Esophagus (tissue), 2 donors: ENCODE measurements around the gene BGLAP. TPM values are rescaled to one million over a fixed set of nuclear protein-coding genes. Genes with fewer than 3 reads are reported as not detected.

Experiments
- H3K27ac ChIP-seq, 2 donors: one replicate each; pipeline ENCODE4 v1.5.1; 2013; ENCODE audit warnings: low read depth in 2 of 2, mild to moderate bottlenecking in 2 of 2, inconsistent platforms in 1 of 2, low read length in 1 of 2, moderate library complexity in 1 of 2
- H3K27me3 ChIP-seq, 2 donors: one replicate each; pipeline ENCODE4 v1.6.1; 2013; ENCODE audit warnings: low read length in 2 of 2, control low read depth in 1 of 2, mild to moderate bottlenecking in 1 of 2; ENCODE audit not compliant: insufficient read depth in 2 of 2, control insufficient read depth in 1 of 2
- H3K36me3 ChIP-seq, 2 donors: one replicate each; pipeline ENCODE4 v1.6.1; 2013; ENCODE audit warnings: low read length in 1 of 2; ENCODE audit not compliant: control insufficient read depth in 2 of 2, insufficient read depth in 2 of 2
- H3K4me1 ChIP-seq, 2 donors: one replicate each; pipeline ENCODE4 v1.6.1; 2013; ENCODE audit warnings: low read length in 1 of 2; ENCODE audit not compliant: control insufficient read depth in 2 of 2, insufficient read depth in 2 of 2
- H3K4me3 ChIP-seq, 2 donors: one replicate each; pipeline ENCODE4 v1.5.1; 2013; ENCODE audit warnings: low read length in 2 of 2, mild to moderate bottlenecking in 2 of 2, low read depth in 1 of 2, moderate library complexity in 1 of 2
- H3K9me3 ChIP-seq, 2 donors: one replicate each; pipeline ENCODE4 v1.6.1; 2013; ENCODE audit warnings: mild to moderate bottlenecking in 2 of 2, low read depth in 1 of 2, low read length in 1 of 2, moderate library complexity in 1 of 2; ENCODE audit not compliant: control insufficient read depth in 2 of 2, insufficient read depth in 1 of 2
- WGBS, 2 donors: extraction: QIAGEN DNeasy Blood & Tissue Kit; methylation state at CpG; one replicate each; pipeline ENCODE4 v1.1.7; 2013; 5-methylcytosine and 5-hydroxymethylcytosine counted together
- polyA plus RNA-seq, 2 donors: library from polyadenylated mRNA; stranded (reverse); fragments of 200-250 nt; gene quantifications; one replicate each; pipeline ENCODE4 v1.2.3, GENCODE V29; 2013
- donor health status: healthy with polysubstance abuse.
- donor health status: Bipolar disorder and iron deficiency.

Gene BGLAP
- polyA plus RNA-seq, 2 donors, result 0.41 to 0.81 TPM

DNA sequence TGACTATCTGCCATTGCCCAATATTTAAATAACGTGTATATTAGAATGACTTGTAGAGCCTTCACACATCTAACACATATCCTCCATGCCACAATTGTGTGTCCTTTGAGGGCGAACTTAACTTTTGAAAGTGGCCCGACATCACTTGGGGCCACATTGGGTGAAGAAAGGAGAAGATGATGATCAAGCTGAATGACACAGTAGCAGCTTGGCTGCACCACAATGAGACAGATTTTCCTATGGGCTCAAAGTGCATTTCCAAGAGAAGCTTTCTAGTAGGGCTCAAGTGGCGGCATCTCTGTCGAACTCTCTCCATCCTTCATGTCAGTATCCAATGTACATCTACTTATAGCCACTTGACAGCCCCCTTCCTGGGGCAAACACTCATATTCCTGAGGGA, 3.7 kb upstream of the BGLAP start:
- H3K36me3 ChIP-seq, result peaks cover 9 to 41% of the 10 kb centered on the region in 2 donors
- H3K27me3 ChIP-seq, result no peaks in the 10 kb centered on the region
- H3K9me3 ChIP-seq, result no peaks in the 10 kb centered on the region
- H3K4me1 ChIP-seq, result peaks cover 0 to 5% of the 10 kb centered on the region in 2 donors
- H3K27ac ChIP-seq, result no peak overlapping the region
- no peak overlapping the region for H3K4me3 ChIP-seq
- 94 to 98% methylated on average over 5 of the region's 5 CpGs for WGBS, 2 donors

- Histone ChIP-seq H3K27ac (peak overlapping the region in 1 of 2 donors; percentile 19), H3K27me3 (no peaks in the 10 kb centered on the region), H3K9me3 (peaks cover 0 to 2% of the 10 kb centered on the region in 2 donors), H3K36me3 (peaks cover 3 to 33% of the 10 kb centered on the region in 2 donors), H3K4me3 (no peak overlapping the region), H3K4me1 (peaks cover 2 to 19% of the 10 kb centered on the region in 2 donors)
- 42 to 60% methylated on average over 15 of the region's 15 CpGs for WGBS, 2 donors
Observed at GRCh38 chr1:156241311-156241811, 623 bp upstream of the BGLAP start.

GRCh38 chr1:156242738-156243137, 754 bp downstream of the BGLAP start:
- Histone ChIP-seq H3K4me1 (peaks cover 2 to 30% of the 10 kb centered on the region in 2 donors), H3K27ac (no peak overlapping the region), H3K27me3 (no peaks in the 10 kb centered on the region), H3K36me3 (peaks cover 0 to 30% of the 10 kb centered on the region in 2 donors), H3K9me3 (peaks cover 0 to 2% of the 10 kb centered on the region in 2 donors), H3K4me3 (no peak overlapping the region)
- 76 to 84% methylated on average over 10 of the region's 10 CpGs for WGBS, 2 donors

DNA sequence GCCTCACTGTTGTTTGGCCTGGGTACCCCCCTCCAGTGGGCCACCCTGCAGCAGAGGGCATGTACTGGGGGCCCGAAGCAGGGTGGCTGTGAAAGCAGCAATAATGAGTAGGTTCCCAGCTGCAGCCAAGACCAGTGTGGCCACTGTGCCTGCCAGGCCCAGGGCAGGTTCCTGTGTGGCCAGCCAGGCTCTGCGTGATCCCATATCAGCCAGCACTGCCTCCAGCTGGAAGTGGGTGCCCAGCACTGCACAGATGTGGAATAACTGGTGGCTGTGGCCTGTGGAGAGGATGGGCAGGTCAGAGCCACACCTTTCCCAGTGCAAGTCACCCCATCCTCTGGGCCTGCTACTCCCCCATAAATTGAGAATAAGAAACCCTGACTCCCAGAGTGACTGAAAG, 2.1 kb downstream of the BGLAP start:
- H3K27me3 ChIP-seq, result no peaks in the 10 kb centered on the region
- H3K9me3 ChIP-seq, result peaks cover 0 to 2% of the 10 kb centered on the region in 2 donors
- H3K27ac ChIP-seq, result no peak overlapping the region
- no peak overlapping the region for H3K4me3 ChIP-seq
- WGBS, 2 donors, result 83 to 92% methylated on average over 2 of the region's 2 CpGs
- H3K36me3 ChIP-seq, result peaks cover 2 to 24% of the 10 kb centered on the region in 2 donors
- H3K4me1 ChIP-seq, result peaks cover 2 to 36% of the 10 kb centered on the region in 2 donors

GRCh38 chr1:156244712-156245111, 2.7 kb downstream of the BGLAP start:
- no peaks in the 10 kb centered on the region for H3K27me3 ChIP-seq
- H3K27ac ChIP-seq, result no peak overlapping the region
- H3K36me3 ChIP-seq, result peaks cover 7 to 24% of the 10 kb centered on the region in 2 donors
- 81 to 84% methylated on average over 17 of the region's 17 CpGs for WGBS, 2 donors
- H3K9me3 ChIP-seq, result peaks cover 0 to 2% of the 10 kb centered on the region in 2 donors
- no peak overlapping the region for H3K4me3 ChIP-seq
- peaks cover 2 to 36% of the 10 kb centered on the region in 2 donors for H3K4me1 ChIP-seq

GRCh38 chr1:156245451-156246232, 3.7 kb downstream of the BGLAP start:
- Histone ChIP-seq H3K9me3 (peaks cover 0 to 2% of the 10 kb centered on the region in 2 donors), H3K27me3 (no peaks in the 10 kb centered on the region), H3K36me3 (peaks cover 7 to 29% of the 10 kb centered on the region in 2 donors), H3K4me3 (peak overlapping the region; percentile 19 to 23), H3K27ac (no peak overlapping the region), H3K4me1 (peaks cover 2 to 36% of the 10 kb centered on the region in 2 donors)
- WGBS, 2 donors, result 5 to 6% methylated on average over 57 to 69 of the region's 69 CpGs

DNA sequence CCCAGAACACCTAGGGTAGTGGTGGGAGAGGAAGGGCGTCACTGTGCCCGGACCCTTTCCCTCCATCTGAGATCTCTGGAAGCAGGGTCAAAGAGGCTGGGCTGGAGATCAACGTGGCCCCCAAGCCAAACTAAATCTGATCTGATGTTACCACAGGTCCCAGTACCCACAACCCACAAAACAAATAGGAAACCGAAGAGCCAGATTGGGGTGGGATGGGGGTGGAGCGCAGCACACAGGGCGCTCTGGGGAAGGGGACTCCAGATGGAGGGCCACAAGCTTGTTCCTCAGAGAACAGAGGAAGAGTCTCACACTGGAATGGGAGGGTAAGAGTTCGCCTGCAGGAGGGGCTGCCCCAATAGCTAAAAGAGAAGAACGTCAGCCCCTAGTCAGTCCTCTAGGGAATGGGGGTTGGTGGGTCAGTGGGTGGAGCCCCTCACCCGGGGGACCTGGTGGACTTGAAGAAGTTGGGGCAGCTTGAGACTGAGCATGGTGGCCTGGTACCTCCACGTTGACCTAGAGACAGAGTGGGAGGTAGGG, 4.3 kb downstream of the BGLAP start:
- WGBS, 2 donors, result 57 to 63% methylated on average over 9 to 10 of the region's 10 CpGs
- peaks cover 0 to 2% of the 10 kb centered on the region in 2 donors for H3K9me3 ChIP-seq
- H3K27ac ChIP-seq, result no peak overlapping the region
- peak overlapping the region in 1 of 2 donors; percentile 19 for H3K4me3 ChIP-seq
- H3K27me3 ChIP-seq, result no peaks in the 10 kb centered on the region
- peaks cover 13 to 29% of the 10 kb centered on the region in 2 donors for H3K36me3 ChIP-seq
- peaks cover 2 to 33% of the 10 kb centered on the region in 2 donors for H3K4me1 ChIP-seq

DNA sequence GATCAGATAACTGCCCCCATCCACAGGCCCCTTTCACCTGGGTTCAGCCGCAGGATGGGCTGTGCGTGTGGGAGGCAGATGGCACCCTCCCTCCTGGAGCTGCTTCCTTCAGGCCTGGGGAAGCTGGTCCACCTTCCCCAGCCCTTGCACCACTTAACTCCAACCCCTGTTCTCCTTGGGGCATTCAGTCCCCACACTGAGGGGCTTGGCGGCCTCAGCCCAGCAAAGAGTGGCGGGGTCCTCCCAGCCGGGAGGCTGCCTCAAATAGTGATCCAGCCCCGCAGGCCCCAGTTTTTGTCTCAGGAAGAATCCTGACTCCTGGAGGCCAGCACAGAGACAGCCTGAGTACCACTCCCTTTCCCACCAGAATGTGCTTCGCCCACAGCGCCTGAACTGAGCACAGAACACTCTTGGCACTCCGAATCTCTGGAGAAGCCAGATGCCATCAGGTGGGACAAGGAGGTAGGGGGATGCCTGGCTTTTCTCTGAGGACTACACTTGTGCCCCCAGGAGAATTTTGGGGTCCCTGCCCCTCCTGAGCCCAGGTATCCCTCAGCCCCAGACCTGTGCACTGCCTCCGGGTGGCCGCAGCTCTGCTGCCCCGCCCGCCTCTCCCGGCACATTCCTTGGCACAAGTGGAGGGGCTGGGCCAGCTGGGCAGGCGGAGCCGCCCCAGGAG, 4.9 kb downstream of the BGLAP start:
- peaks cover 4 to 31% of the 10 kb centered on the region in 2 donors for H3K4me1 ChIP-seq
- H3K27ac ChIP-seq, result peak overlapping the region in 1 of 2 donors; percentile 13
- WGBS, 2 donors, result 39 to 40% methylated on average over 14 to 16 of the region's 16 CpGs
- no peak overlapping the region for H3K4me3 ChIP-seq
- peaks cover 0 to 2% of the 10 kb centered on the region in 2 donors for H3K9me3 ChIP-seq
- peaks cover 16 to 35% of the 10 kb centered on the region in 2 donors for H3K36me3 ChIP-seq
- no peaks in the 10 kb centered on the region for H3K27me3 ChIP-seq
